Ishikawa (cell line): ENCODE measurements around the gene TOX2.

Experiments
- EP300 ChIP-seq: IDR thresholded peaks from 2 replicates; pipeline ENCODE4 v1.6.1; 2012; ENCODE audit warnings: borderline replicate concordance
- REST ChIP-seq: IDR thresholded peaks from 2 replicates; pipeline ENCODE4 v1.6.1; 2012; ENCODE audit warnings: low read depth, mild to moderate bottlenecking
- TAF1 ChIP-seq: IDR thresholded peaks from 2 replicates; pipeline ENCODE4 v1.6.1; 2012; ENCODE audit warnings: low read depth, mild to moderate bottlenecking
- YY1 ChIP-seq: IDR thresholded peaks from 2 replicates; pipeline ENCODE4 v1.6.1; 2012; ENCODE audit warnings: low read depth

GRCh38 chr20:43909720-43910119 lies 4.9 kb upstream of the TOX2 start:
- TF ChIP-seq REST (no peak), TAF1 (no peak), YY1 (no peak), EP300 (no peak)
